Activated CD4-positive, alpha-beta T cell treated with anti-CD3 and anti-CD28 coated beads, Interleukin-2, amount 50 U/mL, for 48 hours (primary cell): ENCODE data around the gene CEP164.
"Not testable (repeated sequence)": the region's sequence is repeated elsewhere in the genome, so short reads cannot be mapped to it uniquely, and the experiment has no call there.

Experiments used
- DNase-seq, 2 experiments: peaks; one replicate each; pipeline ENCODE4 v3.0.0-alpha.2; 2020

The CEP164 gene

GRCh38 chr11:117309310-117309709, 18.3 kb upstream of the CEP164 start:
- DNase-seq, result no peak

- DNase-seq, result no peak
Measured at GRCh38 chr11:117313091-117313490, 14.6 kb upstream of the CEP164 start.

DNA sequence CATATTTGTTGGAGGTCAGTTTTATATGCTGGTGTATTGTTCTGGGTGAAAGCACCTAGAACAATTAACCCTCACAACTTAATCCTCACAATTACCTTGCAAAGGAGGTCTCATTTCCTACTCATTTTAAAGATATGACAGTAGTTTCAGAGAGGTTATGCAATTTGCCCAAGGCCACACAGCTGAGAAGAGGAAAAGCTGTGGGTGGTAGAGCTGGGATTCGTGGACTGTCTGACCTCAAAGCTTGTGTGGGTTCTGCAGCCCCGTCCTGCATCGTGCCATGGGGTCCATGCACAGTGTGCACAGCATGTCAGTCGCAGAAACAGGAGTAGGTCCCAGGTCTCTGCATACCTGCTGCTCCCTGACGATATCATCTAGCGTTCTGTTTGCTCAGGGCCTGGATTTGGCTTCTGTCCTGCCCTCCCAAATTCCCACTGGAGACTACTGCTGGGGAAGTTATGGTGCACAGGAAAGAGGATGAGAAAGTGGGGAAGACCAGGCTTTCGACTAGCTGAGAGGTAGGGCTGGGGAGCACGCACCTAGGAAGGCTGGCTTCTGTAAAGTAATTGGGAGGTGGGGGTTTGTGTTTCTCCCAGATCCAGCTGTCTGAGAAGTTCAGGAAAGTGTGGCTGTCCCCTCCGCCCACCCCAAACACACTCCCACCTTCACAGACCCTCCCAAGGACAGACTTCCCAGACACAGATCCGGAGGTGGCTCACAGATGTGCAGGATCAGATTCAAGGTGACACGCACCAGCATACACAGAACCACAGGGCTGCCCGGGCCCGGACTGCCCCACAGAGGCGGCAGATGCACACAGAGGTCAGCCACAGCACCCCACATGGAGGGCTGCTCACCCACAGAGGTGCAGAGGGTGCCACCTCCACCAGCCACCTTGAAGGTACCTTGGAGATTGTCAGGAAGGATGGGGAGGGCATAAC, 13.6 kb upstream of the CEP164 start:
- DNase-seq, result no peak

GRCh38 chr11:117314840-117315239, 12.8 kb upstream of the CEP164 start:
- no peak for DNase-seq

GRCh38 chr11:117315285-117316196, 12.1 kb upstream of the CEP164 start:
- DNase-seq, result peak in 1 of 2 experiments; percentile 15

DNA sequence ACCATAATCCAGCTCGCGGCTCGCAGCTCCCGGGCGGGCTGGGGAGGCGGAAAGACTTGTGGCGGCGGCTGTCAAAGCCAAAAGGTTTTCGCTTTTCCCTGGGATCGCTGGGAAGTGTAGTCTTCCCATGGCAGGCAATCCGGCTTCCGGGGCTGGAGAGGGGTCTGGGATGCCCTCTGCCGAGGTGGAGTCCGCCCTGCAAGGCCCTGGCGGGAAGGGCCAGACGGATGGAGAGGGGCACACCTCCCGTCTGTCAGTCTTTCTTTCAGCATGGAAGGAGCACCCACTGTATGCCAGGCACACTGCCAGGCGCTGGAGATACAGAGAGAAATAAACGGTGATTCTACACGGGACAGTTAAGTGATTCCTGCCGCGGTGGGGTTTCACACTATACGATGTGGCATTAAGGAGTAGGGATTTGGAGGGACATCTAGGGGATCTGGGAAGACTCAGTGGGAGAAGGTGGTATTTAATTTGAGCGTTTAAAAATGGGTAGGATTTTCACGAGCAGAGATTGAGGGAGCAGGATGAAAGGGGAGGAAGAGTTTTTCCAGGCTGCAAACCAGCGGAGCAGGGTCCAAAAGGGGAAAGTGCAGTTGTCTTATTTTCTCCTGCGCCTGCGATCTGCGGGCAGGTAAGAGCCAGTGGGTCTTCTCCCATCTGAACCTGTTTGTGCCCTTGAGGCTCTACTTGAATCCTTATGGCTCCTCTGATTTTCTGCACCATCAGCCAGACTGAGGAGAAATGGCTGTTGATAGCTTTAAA, 11.3 kb upstream of the CEP164 start, which contains the start of gene BACE1:
TSS of gene BACE1 (minus strand) at position 60 of the 765 bp plus-strand sequence. CDS start 461 bp downstream, outside the sequence.
- DNase-seq, result peak; percentile 36 to 51

GRCh38 chr11:117318738-117319137, 8.9 kb upstream of the CEP164 start:
- no peak for DNase-seq

GRCh38 chr11:117319214-117319840, 8.3 kb upstream of the CEP164 start:
- no peak for DNase-seq

- DNase-seq, result not testable (repeated sequence)
Measured at GRCh38 chr11:117327255-117327566, 443 bp upstream of the CEP164 start.

DNA sequence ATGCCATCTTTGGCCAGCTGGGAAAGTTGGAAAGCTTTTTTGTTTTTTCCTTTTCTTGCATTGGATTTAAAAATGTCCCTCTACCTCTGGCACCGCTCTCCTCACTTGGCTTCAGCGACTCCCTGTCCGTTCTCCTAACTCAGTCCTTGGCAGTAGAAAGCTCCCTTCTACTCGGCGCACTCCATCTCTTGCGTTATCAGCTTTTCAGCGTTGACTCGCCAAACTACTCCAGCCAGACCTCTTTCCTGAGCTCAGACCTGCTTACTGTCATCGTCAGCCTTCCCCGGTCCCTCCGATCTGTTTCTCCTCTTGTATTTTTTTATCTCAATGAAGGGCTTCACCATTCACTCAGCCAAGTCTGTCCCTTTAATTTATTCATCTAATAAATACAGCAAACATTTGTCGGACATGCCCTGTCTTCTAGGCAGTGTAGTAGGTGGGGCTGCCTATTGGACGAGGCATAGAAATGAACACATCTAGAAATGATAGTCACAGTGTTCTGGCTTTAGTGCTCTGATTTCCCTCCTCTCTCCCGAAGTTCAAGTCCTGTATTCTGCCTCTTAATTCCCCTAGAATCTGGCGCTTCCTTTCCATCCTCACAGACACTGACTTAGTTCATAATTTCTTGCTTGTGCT, 839 bp downstream of the CEP164 start:
- no peak for DNase-seq

DNA sequence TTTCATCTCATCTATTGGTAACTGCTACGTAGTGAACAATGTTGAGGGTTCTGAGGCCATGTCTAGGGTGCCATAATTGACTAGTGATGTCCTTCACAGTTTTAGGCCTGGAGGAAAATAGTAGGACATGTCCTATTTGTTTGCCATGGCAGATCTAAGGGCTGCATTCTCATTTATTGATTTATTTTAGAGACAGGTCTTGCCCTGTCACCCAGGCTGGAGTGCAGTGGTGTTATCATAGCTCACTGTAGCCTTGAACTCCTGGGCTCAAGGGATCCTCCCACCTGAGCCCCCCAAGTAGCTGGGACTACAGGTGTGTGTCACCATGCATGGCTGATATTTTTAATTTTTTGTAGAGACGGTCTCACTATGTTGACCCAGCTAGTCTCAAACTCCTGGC, 5.2 kb downstream of the CEP164 start:
- no peak for DNase-seq

DNA sequence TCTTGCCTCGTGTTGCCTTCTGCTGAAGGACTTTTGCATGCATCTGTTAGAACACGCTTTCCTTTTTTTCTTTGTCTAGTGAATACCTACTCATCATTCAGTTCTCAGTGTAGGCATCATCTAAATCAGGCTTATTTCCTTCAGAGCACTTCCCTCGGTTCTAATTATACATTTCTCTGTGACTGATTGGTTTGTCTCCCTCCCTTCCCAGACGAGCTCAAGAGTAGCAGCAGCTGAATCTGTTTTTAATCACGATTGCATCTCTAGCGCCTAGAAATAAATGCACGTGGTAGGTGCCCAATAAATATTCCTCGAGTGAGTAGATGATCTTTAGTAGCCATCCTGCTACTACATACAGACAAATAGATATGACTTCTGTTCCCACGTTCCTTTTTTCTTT, 6.3 kb downstream of the CEP164 start:
- DNase-seq, result no peak

DNA sequence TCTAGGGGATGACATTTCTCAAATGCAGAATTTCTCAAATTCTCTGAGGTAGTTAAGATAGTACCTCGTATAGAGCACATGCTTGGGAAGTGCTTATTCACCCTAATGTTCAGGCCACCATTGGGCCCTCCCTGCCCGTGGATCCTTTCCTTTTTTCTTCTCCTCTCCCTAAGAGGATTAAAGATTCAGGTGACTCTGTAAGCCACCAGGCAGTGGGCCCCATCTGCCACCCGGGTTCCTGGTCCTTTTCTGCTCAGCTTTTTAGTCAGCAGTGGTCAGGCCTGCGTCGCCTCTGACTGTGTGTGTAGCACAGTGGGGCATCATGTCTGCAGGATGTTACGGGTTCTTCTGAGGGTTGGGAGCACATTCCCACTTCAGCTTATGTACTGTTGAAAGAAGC, 7.2 kb downstream of the CEP164 start:
- DNase-seq, result no peak

GRCh38 chr11:117335399-117335798, 7.7 kb downstream of the CEP164 start:
- DNase-seq, result no peak

DNA sequence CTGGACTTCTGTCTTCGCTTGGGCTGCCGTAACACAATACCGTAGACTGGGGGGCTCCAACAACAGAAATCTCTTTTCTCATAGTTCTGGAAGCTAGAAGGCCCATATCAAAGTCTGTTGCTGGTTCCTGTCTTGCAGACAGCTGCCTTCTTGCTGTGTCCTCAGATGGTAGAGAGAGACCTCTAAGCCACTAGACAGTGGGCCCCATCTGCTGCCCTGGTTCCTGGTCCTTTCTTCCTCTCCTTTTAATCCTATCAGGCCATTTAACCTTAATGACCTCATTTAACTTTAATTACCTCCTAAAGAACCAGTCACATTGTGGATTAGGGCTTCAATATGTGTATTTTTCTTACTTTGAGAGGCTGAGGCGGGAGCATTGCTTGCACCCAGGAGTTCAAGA, 9.4 kb downstream of the CEP164 start:
- no peak for DNase-seq

DNA sequence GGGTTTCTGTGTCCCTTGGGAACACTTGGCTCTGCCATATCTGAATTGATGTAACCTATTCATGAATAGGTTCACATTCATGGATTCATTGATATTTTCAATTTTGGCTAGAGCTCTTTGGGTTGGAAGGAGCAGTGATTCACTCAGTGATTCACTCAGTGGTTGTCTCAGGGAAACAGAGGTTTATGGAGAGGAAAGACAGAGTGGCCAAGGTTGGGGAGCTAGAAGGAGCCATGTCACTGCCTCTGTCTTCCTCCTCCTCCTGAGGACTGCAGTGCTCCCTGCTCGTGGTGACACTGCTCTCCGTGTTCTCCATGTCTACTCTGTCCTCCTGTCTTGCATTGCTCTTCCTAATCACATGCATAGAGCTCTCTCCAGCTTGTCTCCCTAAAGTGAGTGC, 17.4 kb downstream of the CEP164 start:
- DNase-seq, result no peak

GRCh38 chr11:117354550-117354949, 26.9 kb downstream of the CEP164 start:
- DNase-seq, result no peak

DNA sequence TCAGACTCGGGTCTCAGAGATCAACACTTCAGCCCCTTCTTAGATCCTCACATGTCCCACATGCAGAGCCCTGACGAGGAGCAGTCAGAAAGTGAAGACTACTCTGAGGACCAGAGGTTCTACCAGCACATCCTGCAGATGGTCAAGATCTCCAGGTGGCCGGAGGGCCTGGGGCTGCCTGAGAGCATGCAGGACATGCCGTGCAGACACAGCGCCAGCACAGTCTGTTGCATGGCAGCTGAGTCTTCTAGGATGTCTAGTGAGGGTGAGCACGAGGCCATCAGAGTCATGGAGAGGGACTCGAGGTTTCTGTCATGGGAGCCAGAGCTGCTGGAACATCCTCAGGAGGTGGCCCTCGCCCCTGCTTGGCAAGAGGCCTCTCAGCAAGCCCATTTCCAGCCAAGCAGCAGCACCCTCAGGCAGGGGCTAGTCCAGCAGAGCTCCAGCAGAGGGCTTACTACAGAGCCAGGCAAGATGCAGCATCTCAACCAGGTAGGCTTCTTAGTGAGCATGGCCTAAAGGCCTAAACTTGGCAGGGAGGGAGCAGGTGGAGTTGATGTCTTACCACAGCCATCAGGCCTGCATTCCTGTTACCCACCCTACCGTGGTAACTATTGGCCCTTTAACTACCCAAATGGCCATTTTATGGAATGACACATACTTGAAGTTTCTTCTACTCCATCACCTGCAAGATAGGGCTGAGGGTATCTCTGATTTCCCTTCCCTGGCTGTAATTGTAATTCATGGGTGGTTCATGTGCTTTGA, 28.7 kb downstream of the CEP164 start:
- no peak for DNase-seq

DNA sequence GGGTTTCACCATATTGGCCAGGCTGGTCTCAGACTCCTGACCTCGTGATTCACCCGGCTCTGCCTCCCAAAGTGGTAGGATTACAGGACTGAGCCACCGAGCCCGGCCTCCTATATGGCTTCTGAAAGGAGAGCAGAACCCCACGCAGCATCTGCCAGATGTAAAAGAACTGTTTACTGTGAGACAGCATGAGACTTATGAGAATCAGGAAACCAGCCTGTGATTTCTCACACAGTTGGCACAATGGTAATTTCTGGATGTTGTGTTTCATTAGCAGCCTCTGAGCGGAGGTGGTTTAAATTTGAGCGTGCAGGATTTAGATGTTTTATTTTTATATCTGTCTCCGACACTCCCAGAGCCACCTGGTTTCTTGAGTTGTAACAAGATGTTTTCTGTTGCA, 33.8 kb downstream of the CEP164 start:
- DNase-seq, result no peak

GRCh38 chr11:117366248-117366647, 38.6 kb downstream of the CEP164 start:
- no peak for DNase-seq

DNA sequence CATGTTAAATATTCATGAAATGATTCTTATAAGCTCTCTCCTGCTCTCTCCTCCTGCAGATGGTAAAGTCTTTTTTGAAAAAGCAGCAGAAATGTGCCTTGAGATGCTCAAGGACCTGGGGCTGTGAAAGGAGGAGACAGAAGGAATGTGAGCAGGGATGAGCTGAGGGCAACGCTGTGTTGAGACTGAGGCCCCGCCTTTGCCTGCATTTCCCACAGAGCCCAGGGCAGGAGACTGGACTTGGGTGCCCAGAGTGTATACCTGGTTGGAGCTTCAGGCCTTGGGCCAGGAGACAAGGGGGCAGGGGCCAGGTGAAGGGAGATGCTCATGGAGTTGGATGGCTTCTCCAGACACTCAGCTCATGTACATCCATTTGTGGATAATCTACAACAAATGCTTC, 39.2 kb downstream of the CEP164 start:
- no peak for DNase-seq
